ENCODE data around the gene VN1R2. TPM values are rescaled to one million over a fixed set of nuclear protein-coding genes. Genes with fewer than 3 reads are reported as not detected.
"Not testable (repeated sequence)": the region's sequence is repeated elsewhere in the genome, so short reads cannot be mapped to it uniquely, and the experiment has no call there.

Gene VN1R2
- total and polyA plus RNA-seq, 12 donors = not detected

GRCh38 chr19:53272044-53272443 is 14.0 kb downstream of the VN1R2 start:
- Histone ChIP-seq H3K36me3 (replicated peaks in 1 of 2) (no peaks in the 10 kb centered on the region), H3K4me3 (no peak overlapping the region), H3K27ac (no peak overlapping the region), H3K9me3 (replicated peaks in 1 of 3) (no peaks in the 10 kb centered on the region), H3K27me3 (no peaks in the 10 kb centered on the region), H3K4me1 (replicated peaks in 1 of 2) (no peaks in the 10 kb centered on the region)
- no peak for DNase-seq
- 79 to 87% (median 85%) methylated on average over 6 to 9 of the region's 9 CpGs for WGBS, 4 donors
- TF ChIP-seq CTCF (IDR thresholded peaks at IDR 0.05) (no peak), POLR2A (IDR thresholded peaks at IDR 0.05) (no peak)
- intact Hi-C loops (cut with DNase I) = no loop called here

GRCh38 chr19:53275480-53275879 is 17.4 kb downstream of the VN1R2 start:
- H3K27ac ChIP-seq = no peak overlapping the region
- 81 to 88% (median 84%) methylated on average over 2 of the region's 2 CpGs for WGBS, 4 donors
- DNase-seq = no peak

GRCh38 chr19:53281947-53282346 is 23.9 kb downstream of the VN1R2 start:
- WGBS, 4 donors = 43 to 57% methylated on average over 1 to 2 of the region's 8 CpGs; no CpG with 5 or more reads in 2 of the 4 donors
- H3K9me3 ChIP-seq (replicated peaks in 1 of 3); H3K27ac ChIP-seq; H3K36me3 ChIP-seq (replicated peaks in 1 of 2); H3K4me3 ChIP-seq; H3K27me3 ChIP-seq; DNase-seq; intact Hi-C loops (cut with DNase I); H3K4me1 ChIP-seq (replicated peaks in 1 of 2): not testable (repeated sequence)

More at GRCh38 chr19:53275480-53275879, 17.4 kb downstream of the VN1R2 start:
- no peak for TF ChIP-seq POLR2A (IDR thresholded peaks at IDR 0.05)
- TF ChIP-seq CTCF (IDR thresholded peaks at IDR 0.05) = no peak
- no peaks in the 10 kb centered on the region for H3K27me3 ChIP-seq
- H3K9me3 ChIP-seq (replicated peaks in 1 of 3) = no peaks in the 10 kb centered on the region
- H3K4me3 ChIP-seq = no peak overlapping the region
- H3K36me3 ChIP-seq (replicated peaks in 1 of 2) = no peaks in the 10 kb centered on the region
- intact Hi-C loops (cut with DNase I) = no loop called here
- no peaks in the 10 kb centered on the region for H3K4me1 ChIP-seq (replicated peaks in 1 of 2)

GRCh38 chr19:53285087-53285486 is 27.0 kb downstream of the VN1R2 start:
- Histone ChIP-seq H3K9me3 (replicated peaks in 1 of 3) (no peaks in the 10 kb centered on the region), H3K27ac (no peak overlapping the region), H3K4me1 (replicated peaks in 1 of 2) (no peaks in the 10 kb centered on the region), H3K36me3 (replicated peaks in 1 of 2) (no peaks in the 10 kb centered on the region), H3K27me3 (no peaks in the 10 kb centered on the region), H3K4me3 (no peak overlapping the region)
- TF ChIP-seq POLR2A (IDR thresholded peaks at IDR 0.05) (no peak), CTCF (IDR thresholded peaks at IDR 0.05) (no peak)
- intact Hi-C loops (cut with DNase I) = no loop called here
- no peak for DNase-seq
- 59 to 71% (median 64%) methylated on average over 4 of the region's 4 CpGs for WGBS, 4 donors

GRCh38 chr19:53290758-53291549 is 32.9 kb downstream of the VN1R2 start:
- 88 to 89% (median 89%) methylated on average over 42 to 47 of the region's 47 CpGs for WGBS, 4 donors
- no peak overlapping the region for H3K27ac ChIP-seq
- H3K27me3 ChIP-seq = no peaks in the 10 kb centered on the region
- TF ChIP-seq POLR2A (IDR thresholded peaks at IDR 0.05) (no peak), CTCF (IDR thresholded peaks at IDR 0.05) (no peak)
- H3K36me3 ChIP-seq (replicated peaks in 1 of 2) = no peaks in the 10 kb centered on the region
- no peaks in the 10 kb centered on the region for H3K9me3 ChIP-seq (replicated peaks in 1 of 3)
- DNase-seq = no peak
- no peaks in the 10 kb centered on the region for H3K4me1 ChIP-seq (replicated peaks in 1 of 2)
- intact Hi-C loops (cut with DNase I) = no loop called here
- H3K4me3 ChIP-seq = no peak overlapping the region

Measured in adrenal gland (tissue), 12 donors.